Spleen (tissue), 7 donors: Measurements from ENCODE around the gene ADARB2.

ENCODE experiments used
- CTCF ChIP-seq, 11 experiments: fragments of 200-600 bp in 7 of 11; fragments of 450-650 bp in 4 of 11; sonication (generic) in 4 of 11; IDR thresholded peaks in 8 of 11; conservative IDR thresholded peaks in 3 of 11; 1 replicate in 7 of 11; 2 replicates in 4 of 11; pipeline versions ENCODE4 v1.4.0 to v1.8.0; 2016 to 2021; ENCODE audit warnings: antibody characterized with exemption in 11 of 11, inconsistent platforms in 4 of 11, mild to moderate bottlenecking in 1 of 11
- POLR2AphosphoS5 ChIP-seq, 3 donors: sonication (generic); formaldehyde crosslinking; IDR thresholded peaks; one replicate each; pipeline ENCODE4 v1.5.1; 2017; ENCODE audit warnings: antibody characterized with exemption in 3 of 3
- donor health status: DM: no; HTN: no; CAD: no; lungs with moderate emphysema.
- donor health status: DM: no; HTN: no; CAD: no.
- donor health status: DM: no; HTN: no; CAD: no.

- no peak for TF ChIP-seq POLR2AphosphoS5 (IDR thresholded peaks at IDR 0.05)
- TF ChIP-seq CTCF (IDR thresholded peaks at IDR 0.05 in 8 of 11, conservative IDR thresholded peaks at IDR 0.05 in 3 of 11), result no peak
These were observed 67.9 kb downstream of the ADARB2 start for GRCh38 chr10:1669433-1669832.
